ENCODE results near the gene PPCDC. TPM values are rescaled to one million over a fixed set of nuclear protein-coding genes. Genes with fewer than 3 reads are reported as not detected.
"Not testable (repeated sequence)": the region's sequence is repeated elsewhere in the genome, so short reads cannot be mapped to it uniquely, and the experiment has no call there.

The PPCDC gene
- total RNA-seq, 4 donors from 2014 or later, result 7.4 to 25.7 (median 13.1) TPM

DNA sequence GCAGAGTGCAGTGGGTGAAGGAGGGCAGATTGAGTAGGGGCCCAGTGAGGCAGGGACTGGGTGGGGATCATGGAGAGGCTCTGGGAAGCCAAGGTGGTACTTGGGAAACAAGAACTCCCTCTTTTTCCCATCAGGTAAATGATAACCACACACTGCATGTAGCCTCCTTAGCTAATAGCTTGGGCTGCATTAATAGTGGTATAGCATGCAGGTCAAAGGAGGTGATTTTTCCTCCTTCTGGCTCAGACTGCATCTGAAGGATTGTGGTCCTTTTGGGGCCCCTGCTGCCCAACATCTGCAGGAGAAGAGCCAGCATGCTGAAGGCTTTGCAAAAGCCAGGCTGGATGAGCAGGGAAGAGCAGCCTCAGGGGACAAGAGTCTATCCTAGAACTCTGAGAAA, 45.4 kb downstream of the PPCDC start:
- DNase-seq (ENCODE audit: low spot score in 2 of 2), result no peak
- Histone ChIP-seq H3K27me3 (no peaks in the 10 kb centered on the region), H3K9me3 (no peaks in the 10 kb centered on the region), H3K4me1 (peaks cover 13% of the 10 kb centered on the region), H3K36me3 (no peaks in the 10 kb centered on the region), H3K4me3 (no peak overlapping the region), H3K27ac (no peak overlapping the region)
- TF ChIP-seq, protein P1, sequence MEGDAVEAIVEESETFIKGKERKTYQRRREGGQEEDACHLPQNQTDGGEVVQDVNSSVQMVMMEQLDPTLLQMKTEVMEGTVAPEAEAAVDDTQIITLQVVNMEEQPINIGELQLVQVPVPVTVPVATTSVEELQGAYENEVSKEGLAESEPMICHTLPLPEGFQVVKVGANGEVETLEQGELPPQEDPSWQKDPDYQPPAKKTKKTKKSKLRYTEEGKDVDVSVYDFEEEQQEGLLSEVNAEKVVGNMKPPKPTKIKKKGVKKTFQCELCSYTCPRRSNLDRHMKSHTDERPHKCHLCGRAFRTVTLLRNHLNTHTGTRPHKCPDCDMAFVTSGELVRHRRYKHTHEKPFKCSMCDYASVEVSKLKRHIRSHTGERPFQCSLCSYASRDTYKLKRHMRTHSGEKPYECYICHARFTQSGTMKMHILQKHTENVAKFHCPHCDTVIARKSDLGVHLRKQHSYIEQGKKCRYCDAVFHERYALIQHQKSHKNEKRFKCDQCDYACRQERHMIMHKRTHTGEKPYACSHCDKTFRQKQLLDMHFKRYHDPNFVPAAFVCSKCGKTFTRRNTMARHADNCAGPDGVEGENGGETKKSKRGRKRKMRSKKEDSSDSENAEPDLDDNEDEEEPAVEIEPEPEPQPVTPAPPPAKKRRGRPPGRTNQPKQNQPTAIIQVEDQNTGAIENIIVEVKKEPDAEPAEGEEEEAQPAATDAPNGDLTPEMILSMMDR (IDR thresholded peaks at IDR 0.05), result no peak
- TF ChIP-seq POLR2A (IDR thresholded peaks at IDR 0.05) (no peak), POLR2AphosphoS5 (IDR thresholded peaks at IDR 0.05) (no peak), EP300 (IDR thresholded peaks at IDR 0.05) (no peak)

DNA sequence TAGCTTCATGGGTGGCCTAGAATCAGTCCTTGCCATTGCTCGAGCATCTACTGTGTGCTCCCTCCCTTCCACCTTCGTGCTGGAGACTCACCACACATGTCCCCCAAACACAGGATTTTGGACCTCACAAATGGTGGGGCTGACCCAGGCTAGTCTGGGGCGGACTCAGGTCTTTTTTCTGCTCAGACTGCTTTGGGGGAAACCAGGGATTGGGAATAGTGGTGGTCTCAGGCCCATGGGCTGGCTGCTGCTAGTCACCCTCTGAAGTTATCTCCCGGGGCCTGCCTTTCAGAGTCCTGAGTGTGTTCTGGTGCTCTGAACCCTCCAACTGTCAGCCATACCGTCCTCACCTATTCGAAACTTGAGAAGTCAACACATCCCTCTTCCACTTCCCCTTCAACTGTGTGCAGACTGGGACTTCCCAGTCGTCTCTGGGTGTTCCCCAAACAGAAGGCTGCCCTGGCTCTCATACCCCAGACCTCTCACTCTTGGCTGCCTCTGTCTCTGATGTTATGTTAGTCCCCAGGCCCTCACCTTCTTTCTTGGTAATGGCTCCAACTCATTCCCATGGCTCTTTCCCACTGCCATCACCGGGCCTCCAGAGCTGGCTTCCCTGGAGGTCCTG, 46.0 kb downstream of the PPCDC start:
- TF ChIP-seq, protein P1 (IDR thresholded peaks at IDR 0.05), result no peak
- TF ChIP-seq POLR2AphosphoS5 (IDR thresholded peaks at IDR 0.05) (no peak), POLR2A (IDR thresholded peaks at IDR 0.05) (no peak), EP300 (IDR thresholded peaks at IDR 0.05) (no peak)
- no peak for DNase-seq (ENCODE audit: low spot score in 2 of 2)
- Histone ChIP-seq H3K27me3 (no peaks in the 10 kb centered on the region), H3K9me3 (no peaks in the 10 kb centered on the region), H3K4me3 (no peak overlapping the region), H3K4me1 (peaks cover 13% of the 10 kb centered on the region), H3K27ac (no peak overlapping the region), H3K36me3 (no peaks in the 10 kb centered on the region)
- 89% methylated on average over 8 of the region's 8 CpGs for WGBS

DNA sequence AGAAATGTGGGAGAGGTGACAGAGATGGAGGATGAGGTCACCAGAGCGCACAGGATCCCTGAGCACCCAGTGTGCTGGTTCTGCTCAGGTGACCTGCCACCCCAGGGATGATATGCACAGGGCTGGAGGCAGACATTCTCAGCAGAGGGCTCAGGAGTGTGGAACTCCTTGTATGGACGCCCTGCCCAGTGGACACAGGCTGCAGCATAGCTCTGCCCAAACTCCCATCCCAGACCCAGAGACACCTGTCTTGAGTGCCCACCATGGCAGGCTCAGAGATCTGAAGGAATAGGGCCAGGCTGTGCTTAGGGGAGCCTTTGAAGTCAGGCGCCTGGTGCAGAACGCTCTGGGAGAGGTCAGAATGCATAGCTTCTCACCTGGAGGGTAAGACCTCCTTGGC, 47.3 kb downstream of the PPCDC start:
- DNase-seq (ENCODE audit: low spot score in 2 of 2), result no peak
- H3K27ac ChIP-seq, result no peak overlapping the region
- no peak overlapping the region for H3K4me3 ChIP-seq
- no peaks in the 10 kb centered on the region for H3K36me3 ChIP-seq
- H3K27me3 ChIP-seq, result no peaks in the 10 kb centered on the region
- no peaks in the 10 kb centered on the region for H3K9me3 ChIP-seq
- WGBS, result 84% methylated on average over 2 of the region's 4 CpGs
- TF ChIP-seq POLR2A (IDR thresholded peaks at IDR 0.05), result no peak
- H3K4me1 ChIP-seq, result peaks cover 10% of the 10 kb centered on the region

DNA sequence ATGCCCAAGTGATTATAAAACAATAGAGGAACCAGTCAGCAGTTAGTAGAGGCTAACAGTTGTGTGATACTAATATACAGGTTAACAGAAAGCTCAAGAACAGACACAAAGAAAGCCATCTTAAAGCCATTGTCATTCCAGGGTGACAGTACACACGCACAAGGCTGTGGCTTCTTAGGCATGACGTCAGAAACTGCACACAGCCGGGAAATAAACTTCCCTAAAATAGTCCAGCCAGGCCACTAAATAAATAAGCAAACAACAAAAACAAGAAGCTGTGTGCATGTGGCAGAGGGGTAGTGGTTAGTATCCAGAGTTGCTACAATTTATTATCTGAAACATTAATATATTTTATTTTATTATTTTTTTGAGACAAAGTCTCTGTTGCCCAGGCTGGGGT, 49.8 kb downstream of the PPCDC start:
- 83% methylated on average over 3 of the region's 3 CpGs for WGBS
- TF ChIP-seq EP300 (IDR thresholded peaks at IDR 0.05), result no peak
- no peak for TF ChIP-seq POLR2A (IDR thresholded peaks at IDR 0.05)
- TF ChIP-seq, protein P1 (IDR thresholded peaks at IDR 0.05), result no peak
- no peak for TF ChIP-seq POLR2AphosphoS5 (IDR thresholded peaks at IDR 0.05)
- H3K4me3 ChIP-seq, result no peak overlapping the region
- no peak overlapping the region for H3K27ac ChIP-seq
- no peaks in the 10 kb centered on the region for H3K36me3 ChIP-seq
- no peaks in the 10 kb centered on the region for H3K9me3 ChIP-seq
- no peaks in the 10 kb centered on the region for H3K27me3 ChIP-seq
- H3K4me1 ChIP-seq, result no peaks in the 10 kb centered on the region
- DNase-seq (ENCODE audit: low spot score in 2 of 2), result no peak

DNA sequence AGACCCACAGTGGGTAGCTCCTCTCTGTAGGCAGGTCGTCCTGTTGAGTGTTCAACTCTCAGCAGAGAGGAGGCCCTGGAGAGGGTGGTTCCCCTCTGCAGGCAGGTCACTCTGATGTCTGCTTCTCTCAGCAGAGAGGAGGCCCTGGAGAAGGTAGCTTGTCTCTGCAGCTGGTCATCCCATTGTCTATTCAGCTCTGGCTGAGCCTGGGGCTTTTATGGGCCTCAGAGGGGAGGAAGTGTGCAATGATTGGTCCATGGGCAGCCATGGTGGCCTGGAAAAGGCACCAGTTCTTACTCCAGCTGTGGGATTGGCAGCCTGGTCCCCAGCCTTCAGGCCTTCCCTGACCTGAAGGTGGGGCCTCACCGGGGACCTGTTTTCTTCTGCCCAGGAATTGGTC, 52.9 kb downstream of the PPCDC start:
- H3K27ac ChIP-seq, result no peak overlapping the region

DNA sequence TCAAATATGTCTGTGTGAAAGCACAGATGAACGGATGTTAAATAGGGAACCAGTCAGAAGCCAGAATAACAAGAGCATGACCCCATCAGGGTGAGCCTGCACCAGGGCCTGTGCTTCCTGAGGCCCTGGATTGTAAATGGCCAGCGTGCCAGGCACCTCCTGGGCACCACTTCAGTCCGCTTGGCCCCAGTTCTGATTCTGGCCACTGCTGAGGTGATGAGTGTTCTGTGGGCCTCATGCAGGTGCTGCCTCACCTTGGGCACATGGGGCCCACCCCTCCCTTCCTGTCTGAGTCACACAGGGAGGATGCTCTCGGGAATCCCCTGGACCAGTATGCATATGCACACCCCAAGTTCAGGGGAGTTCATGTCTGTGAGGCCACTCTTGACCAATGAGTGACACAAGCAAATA, 54.2 kb downstream of the PPCDC start:
- not testable (repeated sequence) for H3K4me3 ChIP-seq; DNase-seq (ENCODE audit: low spot score in 2 of 2); H3K36me3 ChIP-seq; H3K27ac ChIP-seq; H3K9me3 ChIP-seq; H3K4me1 ChIP-seq; H3K27me3 ChIP-seq
- WGBS, result 71% methylated on average over 4 of the region's 4 CpGs

More for the DNA sequence above, 52.9 kb downstream of the PPCDC start:
- 90% methylated on average over 2 of the region's 2 CpGs for WGBS
- DNase-seq (ENCODE audit: low spot score in 2 of 2), result no peak
- TF ChIP-seq EP300 (IDR thresholded peaks at IDR 0.05) (no peak), POLR2AphosphoS5 (IDR thresholded peaks at IDR 0.05) (no peak), POLR2A (IDR thresholded peaks at IDR 0.05) (no peak)
- TF ChIP-seq, protein P1 (IDR thresholded peaks at IDR 0.05), result no peak
- H3K4me3 ChIP-seq, result no peak overlapping the region
- H3K4me1 ChIP-seq, result no peaks in the 10 kb centered on the region
- no peaks in the 10 kb centered on the region for H3K27me3 ChIP-seq
- no peaks in the 10 kb centered on the region for H3K9me3 ChIP-seq
- no peaks in the 10 kb centered on the region for H3K36me3 ChIP-seq
